Activated T-cell treated with anti-CD3 and anti-CD28 coated beads, Interleukin-2, amount 50 U/mL, for 24 hours (primary cell): ENCODE results near the gene KRT83.
"Not testable (repeated sequence)": the region's sequence is repeated elsewhere in the genome, so short reads cannot be mapped to it uniquely, and the experiment has no call there.

ENCODE experiments used
- DNase-seq: peaks from one replicate; pipeline ENCODE4 v3.0.0-alpha.2; 2020
- H3K27ac Mint-ChIP-seq: 2 replicates; pipeline ENCODE4 v1.8.0; 2020; ENCODE audit warnings: mild to moderate bottlenecking, mixed read lengths
- H3K27me3 Mint-ChIP-seq: 2 replicates; pipeline ENCODE4 v1.8.0; 2020; ENCODE audit warnings: mixed read lengths
- H3K36me3 Mint-ChIP-seq: 2 replicates; pipeline ENCODE4 v1.8.0; 2020; ENCODE audit warnings: low read depth, mixed read lengths
- H3K4me1 Mint-ChIP-seq: 2 replicates; pipeline ENCODE4 v1.8.0; 2020; ENCODE audit warnings: low read depth, mixed read lengths
- H3K4me3 Mint-ChIP-seq: 2 replicates; pipeline ENCODE4 v1.8.0; 2020; ENCODE audit warnings: mild to moderate bottlenecking, moderate library complexity, mixed read lengths
- H3K9me3 Mint-ChIP-seq: 2 replicates; pipeline ENCODE4 v1.8.0; 2020; ENCODE audit warnings: mixed read lengths

The KRT83 gene

DNA sequence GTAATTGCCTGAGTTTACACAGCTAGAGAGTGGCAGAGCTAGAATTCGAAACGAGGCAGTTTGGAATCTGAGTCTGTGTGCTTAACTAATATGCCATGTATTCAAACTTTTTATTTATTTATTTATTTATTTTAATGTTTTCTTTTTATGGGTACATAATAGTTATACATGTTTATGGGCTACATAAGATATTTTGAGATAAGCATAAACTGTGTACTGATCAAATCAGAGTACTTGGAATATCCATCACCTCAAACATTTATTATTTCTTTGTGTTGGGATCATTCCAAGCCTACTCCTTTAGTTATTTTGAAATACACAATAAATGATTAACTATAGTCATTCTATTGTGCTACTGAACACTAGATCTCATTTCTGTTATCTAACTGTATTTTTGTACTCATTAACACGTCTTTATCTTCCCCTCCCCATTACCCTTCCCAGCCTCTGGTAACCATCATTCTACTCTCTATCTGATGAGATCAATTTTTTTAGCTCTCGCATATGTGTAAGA lies 22.5 kb downstream of the KRT83 start:
- DNase-seq, result no peak
- Mint-ChIP-seq H3K27ac (no peak overlapping the region), H3K36me3 (no peaks in the 10 kb centered on the region), H3K4me1 (no peaks in the 10 kb centered on the region), H3K4me3 (no peak overlapping the region), H3K27me3 (peaks cover 16% of the 10 kb centered on the region), H3K9me3 (no peaks in the 10 kb centered on the region)

DNA sequence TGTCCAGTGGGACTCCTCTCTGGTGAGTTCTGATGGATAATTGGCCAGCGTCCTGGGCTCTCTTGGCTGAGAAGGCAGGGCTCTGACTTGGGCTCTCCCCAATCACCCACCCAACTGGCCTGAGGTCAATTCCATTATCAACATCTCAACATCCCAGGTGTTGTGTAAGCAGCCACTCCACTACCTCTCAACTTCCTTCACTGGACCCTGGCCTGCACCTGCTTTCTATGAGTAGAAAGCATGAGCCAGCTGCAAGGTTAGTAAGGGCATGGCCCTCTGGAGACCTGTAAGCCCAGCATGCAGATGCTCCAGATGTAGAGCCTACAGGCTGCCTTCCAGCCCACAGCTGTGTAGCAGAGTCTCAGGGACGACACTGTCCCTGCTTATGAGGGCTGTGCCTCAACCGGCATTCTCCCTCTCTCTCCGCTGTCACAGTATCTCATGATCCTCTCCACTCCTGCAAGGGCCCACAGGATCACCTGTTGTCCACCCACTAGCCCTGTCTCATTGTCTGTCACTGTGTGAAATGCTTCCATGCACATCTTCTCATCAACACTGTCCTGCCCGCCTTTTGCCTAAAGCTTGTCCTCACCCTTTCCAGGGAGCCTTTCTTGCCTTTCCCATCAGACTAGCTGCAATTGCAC lies 24.5 kb downstream of the KRT83 start:
- Mint-ChIP-seq H3K27me3 (peaks cover 16% of the 10 kb centered on the region), H3K4me3 (no peak overlapping the region), H3K36me3 (no peaks in the 10 kb centered on the region), H3K27ac (no peak overlapping the region), H3K4me1 (no peaks in the 10 kb centered on the region), H3K9me3 (no peaks in the 10 kb centered on the region)
- DNase-seq, result no peak

DNA sequence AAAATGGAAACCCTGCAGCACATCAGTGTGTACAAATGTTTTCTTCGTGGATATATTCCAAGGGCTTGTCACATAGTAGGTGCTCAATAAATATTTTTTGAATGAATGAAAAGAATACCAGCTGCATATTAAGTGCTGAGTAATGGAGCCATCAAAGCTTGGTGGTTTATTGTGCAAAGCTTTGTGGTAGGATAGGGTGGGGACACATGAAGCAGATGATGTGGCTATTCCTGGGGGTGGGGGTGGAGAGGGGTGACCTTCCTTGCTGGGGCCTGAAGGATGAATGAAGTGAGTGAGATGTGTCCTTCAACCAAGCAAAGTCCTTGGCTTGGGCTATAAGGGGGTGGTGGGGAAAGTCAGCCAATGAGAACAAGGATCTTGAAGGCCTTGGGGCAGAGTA lies 25.5 kb downstream of the KRT83 start:
- no peaks in the 10 kb centered on the region for H3K36me3 Mint-ChIP-seq
- H3K9me3 Mint-ChIP-seq, result no peaks in the 10 kb centered on the region
- H3K27ac Mint-ChIP-seq, result no peak overlapping the region
- no peaks in the 10 kb centered on the region for H3K4me1 Mint-ChIP-seq
- no peak overlapping the region for H3K4me3 Mint-ChIP-seq
- peaks cover 20% of the 10 kb centered on the region for H3K27me3 Mint-ChIP-seq
- DNase-seq, result no peak

- no peak overlapping the region for H3K27ac Mint-ChIP-seq
- peaks cover 20% of the 10 kb centered on the region for H3K27me3 Mint-ChIP-seq
- H3K36me3 Mint-ChIP-seq, result no peaks in the 10 kb centered on the region
- no peak for DNase-seq
- H3K9me3 Mint-ChIP-seq, result no peaks in the 10 kb centered on the region
- no peak overlapping the region for H3K4me3 Mint-ChIP-seq
- no peaks in the 10 kb centered on the region for H3K4me1 Mint-ChIP-seq
These were observed 26.4 kb downstream of the KRT83 start for GRCh38 chr12:52294803-52295202.

GRCh38 chr12:52293926-52294325 lies 27.3 kb downstream of the KRT83 start:
- H3K4me3 Mint-ChIP-seq, result no peak overlapping the region
- DNase-seq, result no peak
- H3K4me1 Mint-ChIP-seq, result no peaks in the 10 kb centered on the region
- H3K36me3 Mint-ChIP-seq, result no peaks in the 10 kb centered on the region
- peaks cover 17% of the 10 kb centered on the region for H3K27me3 Mint-ChIP-seq
- no peak overlapping the region for H3K27ac Mint-ChIP-seq
- no peaks in the 10 kb centered on the region for H3K9me3 Mint-ChIP-seq

DNA sequence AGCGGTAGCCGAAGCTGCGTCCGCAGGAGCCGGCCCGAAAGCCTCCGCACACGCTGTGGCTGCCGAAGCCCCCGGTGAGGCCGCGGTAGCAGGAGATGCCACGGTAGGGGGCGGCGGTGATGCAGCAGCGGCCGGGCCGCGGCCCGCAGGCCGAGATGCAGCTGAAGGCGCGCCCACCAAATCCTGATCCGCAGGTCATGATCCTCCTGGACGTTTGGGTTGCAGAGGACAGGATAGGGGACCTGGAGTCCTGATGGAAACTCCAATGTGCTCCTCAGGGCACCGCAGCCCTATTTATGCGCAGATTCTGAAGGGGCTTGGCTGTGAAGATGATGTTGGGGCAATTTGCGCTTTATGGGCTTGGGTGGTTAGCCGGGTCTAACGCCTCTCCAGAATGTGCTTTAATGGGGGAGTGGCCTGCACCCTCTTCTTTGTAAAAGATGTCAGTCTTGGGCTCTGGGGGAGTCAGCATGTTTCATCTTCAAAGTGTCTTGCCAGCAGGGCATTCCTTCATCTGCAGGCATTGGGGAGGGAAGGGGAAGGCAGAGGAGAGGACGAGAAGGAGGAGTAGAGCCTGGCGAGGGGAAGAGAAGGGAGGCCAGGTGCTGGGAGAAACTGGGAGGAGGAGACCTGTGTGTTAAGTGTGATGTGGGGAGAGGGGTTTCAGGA lies 29.8 kb downstream of the KRT83 start, which contains the start of gene KRT81:
Gene KRT81, minus strand, starts transcription at position 268 of the 669 bp plus-strand sequence. Its CDS starts 69 bp downstream, at position 199.
- H3K27me3 Mint-ChIP-seq, result peaks cover 12% of the 10 kb centered on the region
- no peak within 1 kb of the TSS for H3K4me3 Mint-ChIP-seq
- H3K27ac Mint-ChIP-seq, result no peak within 1 kb of the TSS
- no peaks in the 10 kb centered on the region for H3K9me3 Mint-ChIP-seq
- no peak for DNase-seq
- H3K36me3 Mint-ChIP-seq, result no peaks in the 10 kb centered on the region
- peaks cover 2% of the 10 kb centered on the region for H3K4me1 Mint-ChIP-seq

DNA sequence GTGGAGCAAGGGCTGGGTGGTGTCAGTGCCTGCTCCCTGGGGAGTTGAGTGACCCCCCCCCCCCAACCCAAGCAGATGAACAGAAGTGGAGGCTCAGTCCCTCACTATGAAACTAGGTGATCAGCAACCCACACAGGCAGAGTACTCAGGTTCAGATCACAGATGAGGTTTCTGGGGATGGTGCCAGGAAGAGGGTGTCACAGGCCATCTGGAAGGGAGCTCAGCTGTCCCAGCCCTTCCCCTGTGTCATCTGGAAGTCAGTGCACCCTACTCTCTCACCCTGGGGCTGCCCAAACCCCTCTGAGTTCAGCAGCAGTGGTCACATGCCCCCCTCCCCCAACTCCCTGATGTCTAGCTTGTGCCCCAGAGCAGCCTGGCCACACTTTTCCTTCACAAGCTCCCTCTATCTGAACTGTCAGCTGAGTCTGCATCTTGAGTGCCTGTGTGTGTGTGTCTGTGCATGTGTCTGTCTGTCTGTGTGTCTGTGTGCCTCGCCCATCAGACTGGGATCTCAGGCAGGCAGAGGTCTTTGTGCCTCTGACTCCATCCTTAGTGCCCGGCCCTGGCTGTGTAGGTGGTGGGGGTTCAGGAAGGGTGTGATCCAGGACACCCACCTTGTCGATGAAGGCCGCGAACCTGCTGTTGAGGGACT lies 30.6 kb downstream of the KRT83 start:
- not testable (repeated sequence) for H3K27me3 Mint-ChIP-seq, H3K27ac Mint-ChIP-seq

DNA sequence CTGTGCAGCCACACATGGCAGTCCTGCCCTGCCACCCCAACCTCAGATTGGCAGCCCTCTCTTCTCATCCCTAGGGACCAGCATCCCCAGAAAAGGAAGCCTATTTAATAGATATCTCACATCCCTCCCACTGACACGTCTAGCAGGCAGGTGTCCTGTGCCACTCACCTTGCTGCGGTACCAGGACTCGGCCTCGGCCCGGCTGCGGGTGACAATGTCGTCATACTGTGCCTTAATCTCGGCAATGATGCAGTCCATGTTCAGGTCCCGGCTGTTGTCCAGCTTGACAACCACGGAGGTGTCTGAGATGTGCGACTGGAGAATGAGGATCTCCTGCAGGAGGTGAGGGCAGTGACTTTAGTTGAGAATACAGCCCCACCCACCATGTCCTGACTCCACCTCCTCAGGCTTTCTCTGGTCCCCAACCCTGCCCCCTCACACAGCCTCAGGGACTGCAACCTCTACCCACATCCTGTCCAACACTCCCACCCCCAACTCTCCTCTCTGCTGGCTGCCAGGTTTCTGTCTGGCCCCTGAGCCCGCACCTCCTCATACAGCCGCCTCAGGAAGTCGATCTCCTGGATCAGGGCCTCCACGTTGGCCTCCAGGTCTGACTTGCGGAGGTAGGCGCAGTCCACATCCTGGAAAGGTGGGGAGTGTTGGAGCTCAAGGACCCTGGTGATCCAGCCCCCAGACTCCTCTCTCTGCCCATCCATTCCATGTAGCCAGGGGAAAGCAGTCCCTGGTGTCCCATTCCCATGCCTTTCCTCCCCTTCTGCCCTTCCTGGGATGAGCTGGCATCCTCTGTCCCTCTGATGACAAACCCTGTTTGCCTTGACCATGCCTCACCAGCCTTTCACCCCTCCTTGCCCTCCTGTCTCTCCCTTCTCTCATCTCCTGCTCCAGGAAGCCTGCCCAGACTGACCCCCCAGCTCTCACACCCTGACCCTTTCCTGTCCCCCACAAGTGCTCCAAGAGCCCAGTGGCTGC lies 33.1 kb downstream of the KRT83 start:
- H3K4me1 Mint-ChIP-seq, DNase-seq, H3K27me3 Mint-ChIP-seq, H3K36me3 Mint-ChIP-seq, H3K4me3 Mint-ChIP-seq, H3K27ac Mint-ChIP-seq, H3K9me3 Mint-ChIP-seq: not testable (repeated sequence)

More for the DNA sequence above, 30.6 kb downstream of the KRT83 start:
- not testable (repeated sequence) for DNase-seq, H3K4me1 Mint-ChIP-seq, H3K36me3 Mint-ChIP-seq, H3K9me3 Mint-ChIP-seq, H3K4me3 Mint-ChIP-seq

- not testable (repeated sequence) for H3K4me1 Mint-ChIP-seq, DNase-seq, H3K4me3 Mint-ChIP-seq, H3K27ac Mint-ChIP-seq, H3K36me3 Mint-ChIP-seq, H3K27me3 Mint-ChIP-seq, H3K9me3 Mint-ChIP-seq
These were observed 34.1 kb downstream of the KRT83 start for GRCh38 chr12:52286857-52287785.

- Mint-ChIP-seq H3K27me3 (peaks cover 4% of the 10 kb centered on the region), H3K4me3 (no peak overlapping the region), H3K4me1 (peaks cover 2% of the 10 kb centered on the region), H3K27ac (no peak overlapping the region), H3K36me3 (no peaks in the 10 kb centered on the region), H3K9me3 (no peaks in the 10 kb centered on the region)
- DNase-seq, result no peak
These were observed 35.2 kb downstream of the KRT83 start for GRCh38 chr12:52285851-52286530.

DNA sequence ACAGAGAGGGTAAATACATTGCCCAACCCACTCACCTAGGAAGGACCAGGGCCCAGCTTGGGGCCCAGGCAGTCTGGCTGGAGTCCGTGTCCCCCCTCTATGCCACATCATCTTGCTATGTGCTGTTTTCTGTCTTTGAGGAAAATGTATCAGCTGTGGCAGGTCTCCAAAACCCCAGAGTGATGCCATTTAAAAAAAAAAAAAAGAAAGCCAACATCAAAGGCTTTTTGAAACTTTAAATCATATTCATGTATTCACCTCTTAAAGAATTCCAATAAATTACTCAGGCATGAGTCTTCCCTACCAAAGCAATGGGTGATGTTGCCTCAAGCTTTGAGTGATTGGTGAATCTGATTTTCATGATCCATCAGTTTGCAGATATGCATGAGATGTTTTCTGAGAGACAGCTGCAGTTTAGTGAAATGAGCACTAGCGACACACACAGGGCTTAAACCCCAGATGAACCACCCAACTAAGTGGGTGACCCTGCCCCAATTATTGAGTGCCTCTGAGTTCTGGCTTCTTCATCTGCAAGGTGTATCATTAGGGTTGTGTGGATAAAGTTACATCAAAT lies 35.9 kb downstream of the KRT83 start:
- H3K27ac Mint-ChIP-seq, result no peak overlapping the region
- H3K27me3 Mint-ChIP-seq, result peaks cover 6% of the 10 kb centered on the region
- no peak for DNase-seq
- no peaks in the 10 kb centered on the region for H3K9me3 Mint-ChIP-seq
- H3K4me1 Mint-ChIP-seq, result peaks cover 2% of the 10 kb centered on the region
- H3K36me3 Mint-ChIP-seq, result no peaks in the 10 kb centered on the region
- H3K4me3 Mint-ChIP-seq, result no peak overlapping the region

GRCh38 chr12:52284562-52285171 lies 36.5 kb downstream of the KRT83 start:
- no peak for DNase-seq
- Mint-ChIP-seq H3K4me1 (peaks cover 2% of the 10 kb centered on the region), H3K9me3 (no peaks in the 10 kb centered on the region), H3K36me3 (no peaks in the 10 kb centered on the region), H3K27ac (no peak overlapping the region), H3K4me3 (no peak overlapping the region), H3K27me3 (peaks cover 12% of the 10 kb centered on the region)
